ENCODE results near the gene RALGPS1.

Gene RALGPS1

GRCh38 chr9:127147251-127147650 lies 232.7 kb downstream of the RALGPS1 start:
- TF ChIP-seq BHLHE40 (IDR thresholded peaks at IDR 0.05; ENCODE audit: borderline replicate concordance) (no peak), ELF4 (IDR thresholded peaks at IDR 0.05) (no peak), ZNF384 (IDR thresholded peaks at IDR 0.05) (no peak), LEF1 (IDR thresholded peaks at IDR 0.05; ENCODE audit: borderline replicate concordance) (no peak), L3MBTL2 (conservative IDR thresholded peaks at IDR 0.05) (no peak), NFRKB (IDR thresholded peaks at IDR 0.05) (no peak), SUZ12 (IDR thresholded peaks at IDR 0.05) (no peak), FOXM1 (IDR thresholded peaks at IDR 0.05; ENCODE audit: borderline replicate concordance) (no peak), ARNT (IDR thresholded peaks at IDR 0.05) (no peak), CTBP1 (IDR thresholded peaks at IDR 0.05; ENCODE audit: borderline replicate concordance) (no peak), PKNOX1 (IDR thresholded peaks at IDR 0.05) (no peak), FOXK2 (IDR thresholded peaks at IDR 0.05) (no peak), HDGF (IDR thresholded peaks at IDR 0.05; ENCODE audit: borderline replicate concordance) (no peak), TARDBP (IDR thresholded peaks at IDR 0.05) (no peak), FOXA1 (IDR thresholded peaks at IDR 0.05) (no peak), SP1 (IDR thresholded peaks at IDR 0.05) (no peak)
- DNase-seq (ENCODE audit: extremely low spot score): no peak
- POLR2A ChIA-PET: no interaction called here
- CTCF ChIA-PET: no interaction called here

GRCh38 chr9:127148014-127148413 lies 233.4 kb downstream of the RALGPS1 start:
- ChIA-PET CTCF (no interaction called here), POLR2A (no interaction called here)
- no peak for DNase-seq (ENCODE audit: extremely low spot score)
- TF ChIP-seq NFRKB (IDR thresholded peaks at IDR 0.05): no peak
- TF ChIP-seq ARNT (IDR thresholded peaks at IDR 0.05): no peak
- TF ChIP-seq ZNF384 (IDR thresholded peaks at IDR 0.05): no peak
- TF ChIP-seq SUZ12 (IDR thresholded peaks at IDR 0.05): no peak
- TF ChIP-seq CTBP1 (IDR thresholded peaks at IDR 0.05; ENCODE audit: borderline replicate concordance): no peak
- TF ChIP-seq BHLHE40 (IDR thresholded peaks at IDR 0.05; ENCODE audit: borderline replicate concordance): no peak
- TF ChIP-seq SP1 (IDR thresholded peaks at IDR 0.05): no peak
- TF ChIP-seq FOXM1 (IDR thresholded peaks at IDR 0.05; ENCODE audit: borderline replicate concordance): no peak
- no peak for TF ChIP-seq HDGF (IDR thresholded peaks at IDR 0.05; ENCODE audit: borderline replicate concordance)
- no peak for TF ChIP-seq FOXA1 (IDR thresholded peaks at IDR 0.05)
- no peak for TF ChIP-seq L3MBTL2 (conservative IDR thresholded peaks at IDR 0.05)
- no peak for TF ChIP-seq FOXK2 (IDR thresholded peaks at IDR 0.05)
- no peak for TF ChIP-seq LEF1 (IDR thresholded peaks at IDR 0.05; ENCODE audit: borderline replicate concordance)
- TF ChIP-seq TARDBP (IDR thresholded peaks at IDR 0.05): no peak
- no peak for TF ChIP-seq PKNOX1 (IDR thresholded peaks at IDR 0.05)

GRCh38 chr9:127149010-127149409 lies 234.4 kb downstream of the RALGPS1 start:
- POLR2A ChIA-PET: no interaction called here
- DNase-seq (ENCODE audit: extremely low spot score): no peak
- CTCF ChIA-PET: no interaction called here
- TF ChIP-seq SP1 (IDR thresholded peaks at IDR 0.05) (no peak), PKNOX1 (IDR thresholded peaks at IDR 0.05) (no peak), HDGF (IDR thresholded peaks at IDR 0.05; ENCODE audit: borderline replicate concordance) (no peak), L3MBTL2 (conservative IDR thresholded peaks at IDR 0.05) (no peak), FOXM1 (IDR thresholded peaks at IDR 0.05; ENCODE audit: borderline replicate concordance) (no peak), ELF4 (IDR thresholded peaks at IDR 0.05) (no peak), ARNT (IDR thresholded peaks at IDR 0.05) (no peak), CTBP1 (IDR thresholded peaks at IDR 0.05; ENCODE audit: borderline replicate concordance) (no peak), BHLHE40 (IDR thresholded peaks at IDR 0.05; ENCODE audit: borderline replicate concordance) (no peak), TARDBP (IDR thresholded peaks at IDR 0.05) (no peak), LEF1 (IDR thresholded peaks at IDR 0.05; ENCODE audit: borderline replicate concordance) (no peak), FOXK2 (IDR thresholded peaks at IDR 0.05) (no peak), NFRKB (IDR thresholded peaks at IDR 0.05) (no peak), FOXA1 (IDR thresholded peaks at IDR 0.05) (no peak), ZNF384 (IDR thresholded peaks at IDR 0.05) (no peak), SUZ12 (IDR thresholded peaks at IDR 0.05) (no peak)

- TF ChIP-seq TARDBP (IDR thresholded peaks at IDR 0.05) (no peak), BHLHE40 (IDR thresholded peaks at IDR 0.05; ENCODE audit: borderline replicate concordance) (no peak), SUZ12 (IDR thresholded peaks at IDR 0.05) (no peak), PKNOX1 (IDR thresholded peaks at IDR 0.05) (no peak), NFRKB (IDR thresholded peaks at IDR 0.05) (no peak)
- POLR2A ChIA-PET: no interaction called here
- CTCF ChIA-PET: no interaction called here
- no peak for DNase-seq (ENCODE audit: extremely low spot score)
These were observed 235.1 kb downstream of the RALGPS1 start for GRCh38 chr9:127149463-127150390.

- POLR2A ChIA-PET: no interaction called here
- CTCF ChIA-PET: no interaction called here
- DNase-seq (ENCODE audit: extremely low spot score): no peak
- TF ChIP-seq SUZ12 (IDR thresholded peaks at IDR 0.05) (no peak), FOXA1 (IDR thresholded peaks at IDR 0.05) (no peak), ARNT (IDR thresholded peaks at IDR 0.05) (no peak), PKNOX1 (IDR thresholded peaks at IDR 0.05) (no peak), TARDBP (IDR thresholded peaks at IDR 0.05) (no peak), BHLHE40 (IDR thresholded peaks at IDR 0.05; ENCODE audit: borderline replicate concordance) (no peak), SP1 (IDR thresholded peaks at IDR 0.05) (no peak), NFRKB (IDR thresholded peaks at IDR 0.05) (no peak), FOXK2 (IDR thresholded peaks at IDR 0.05) (no peak), ELF4 (IDR thresholded peaks at IDR 0.05) (no peak), FOXM1 (IDR thresholded peaks at IDR 0.05; ENCODE audit: borderline replicate concordance) (no peak), CTBP1 (IDR thresholded peaks at IDR 0.05; ENCODE audit: borderline replicate concordance) (no peak), HDGF (IDR thresholded peaks at IDR 0.05; ENCODE audit: borderline replicate concordance) (no peak), L3MBTL2 (conservative IDR thresholded peaks at IDR 0.05) (no peak), LEF1 (IDR thresholded peaks at IDR 0.05; ENCODE audit: borderline replicate concordance) (no peak), ZNF384 (IDR thresholded peaks at IDR 0.05) (no peak)
These were observed 238.9 kb downstream of the RALGPS1 start for GRCh38 chr9:127153501-127153900.

All from HEK293T (cell line).